Measurements from ENCODE around the gene IL17D. TPM values are rescaled to one million over a fixed set of nuclear protein-coding genes. Genes with fewer than 3 reads are reported as not detected.

IL17D gene
- total RNA-seq, 1 donor from 2014 or later = 1.3 TPM

DNA sequence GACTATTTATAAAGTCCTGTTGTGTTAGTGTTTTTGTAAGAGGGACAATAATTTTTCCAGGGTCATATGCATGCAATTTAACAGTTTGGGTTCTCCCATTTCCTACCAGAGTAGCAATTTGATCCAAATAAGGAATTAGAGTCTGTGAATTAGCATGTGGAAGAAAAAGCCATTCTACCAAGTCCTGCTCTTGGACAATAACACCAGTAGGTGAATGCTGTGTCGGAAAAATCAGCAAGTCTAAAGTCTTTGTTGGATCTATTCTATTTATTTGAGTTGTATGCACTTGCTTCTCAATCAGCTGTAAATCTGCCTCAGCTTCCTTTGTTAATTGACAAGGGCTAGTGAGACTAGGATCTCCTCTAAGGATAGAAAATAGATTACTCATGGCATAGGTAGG, 21.4 kb upstream of the IL17D start:
- no peaks in the 10 kb centered on the region for H3K36me3 Mint-ChIP-seq (ENCODE audit: unreplicated experiment)
- peaks cover 7% of the 10 kb centered on the region for H3K27me3 Mint-ChIP-seq (ENCODE audit: unreplicated experiment)
- DNase-seq = no peak
- no peak overlapping the region for H3K4me3 Mint-ChIP-seq (ENCODE audit: unreplicated experiment)
- no peak overlapping the region for H3K27ac Mint-ChIP-seq (ENCODE audit: unreplicated experiment)
- H3K4me1 Mint-ChIP-seq (ENCODE audit: low read depth, unreplicated experiment) = peaks cover 11% of the 10 kb centered on the region
- no peaks in the 10 kb centered on the region for H3K9me3 Mint-ChIP-seq (ENCODE audit: unreplicated experiment)
- TF ChIP-seq, protein P1, sequence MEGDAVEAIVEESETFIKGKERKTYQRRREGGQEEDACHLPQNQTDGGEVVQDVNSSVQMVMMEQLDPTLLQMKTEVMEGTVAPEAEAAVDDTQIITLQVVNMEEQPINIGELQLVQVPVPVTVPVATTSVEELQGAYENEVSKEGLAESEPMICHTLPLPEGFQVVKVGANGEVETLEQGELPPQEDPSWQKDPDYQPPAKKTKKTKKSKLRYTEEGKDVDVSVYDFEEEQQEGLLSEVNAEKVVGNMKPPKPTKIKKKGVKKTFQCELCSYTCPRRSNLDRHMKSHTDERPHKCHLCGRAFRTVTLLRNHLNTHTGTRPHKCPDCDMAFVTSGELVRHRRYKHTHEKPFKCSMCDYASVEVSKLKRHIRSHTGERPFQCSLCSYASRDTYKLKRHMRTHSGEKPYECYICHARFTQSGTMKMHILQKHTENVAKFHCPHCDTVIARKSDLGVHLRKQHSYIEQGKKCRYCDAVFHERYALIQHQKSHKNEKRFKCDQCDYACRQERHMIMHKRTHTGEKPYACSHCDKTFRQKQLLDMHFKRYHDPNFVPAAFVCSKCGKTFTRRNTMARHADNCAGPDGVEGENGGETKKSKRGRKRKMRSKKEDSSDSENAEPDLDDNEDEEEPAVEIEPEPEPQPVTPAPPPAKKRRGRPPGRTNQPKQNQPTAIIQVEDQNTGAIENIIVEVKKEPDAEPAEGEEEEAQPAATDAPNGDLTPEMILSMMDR (IDR thresholded peaks at IDR 0.05; ENCODE audit: partially characterized antibody, unreplicated experiment) = no peak

DNA sequence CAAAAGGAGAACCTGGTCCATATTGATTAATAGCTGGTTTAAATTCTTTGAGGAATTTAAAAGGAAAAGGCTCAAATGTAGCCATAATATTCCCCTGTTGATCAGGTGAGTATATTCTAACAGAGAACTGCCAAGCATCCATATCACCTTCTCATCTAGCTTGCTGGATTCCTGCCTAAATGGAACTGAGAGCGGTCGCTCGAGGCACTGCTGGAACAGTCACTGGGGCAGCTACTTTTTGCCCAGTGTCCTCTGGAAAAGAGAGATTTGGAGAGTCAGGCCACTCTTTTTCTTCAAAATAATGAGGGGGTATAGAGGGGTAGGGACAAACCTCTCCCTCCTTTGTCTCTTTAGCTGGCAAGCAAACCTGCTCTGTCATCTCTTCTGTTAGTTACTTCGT, 19.5 kb upstream of the IL17D start:
- Mint-ChIP-seq H3K9me3 (ENCODE audit: unreplicated experiment) (peaks cover 2% of the 10 kb centered on the region), H3K27me3 (ENCODE audit: unreplicated experiment) (peaks cover 7% of the 10 kb centered on the region), H3K27ac (ENCODE audit: unreplicated experiment) (no peak overlapping the region), H3K36me3 (ENCODE audit: unreplicated experiment) (no peaks in the 10 kb centered on the region), H3K4me1 (ENCODE audit: low read depth, unreplicated experiment) (peaks cover 16% of the 10 kb centered on the region), H3K4me3 (ENCODE audit: unreplicated experiment) (no peak overlapping the region)
- TF ChIP-seq, protein P1 (IDR thresholded peaks at IDR 0.05; ENCODE audit: partially characterized antibody, unreplicated experiment) = no peak
- DNase-seq = no peak

DNA sequence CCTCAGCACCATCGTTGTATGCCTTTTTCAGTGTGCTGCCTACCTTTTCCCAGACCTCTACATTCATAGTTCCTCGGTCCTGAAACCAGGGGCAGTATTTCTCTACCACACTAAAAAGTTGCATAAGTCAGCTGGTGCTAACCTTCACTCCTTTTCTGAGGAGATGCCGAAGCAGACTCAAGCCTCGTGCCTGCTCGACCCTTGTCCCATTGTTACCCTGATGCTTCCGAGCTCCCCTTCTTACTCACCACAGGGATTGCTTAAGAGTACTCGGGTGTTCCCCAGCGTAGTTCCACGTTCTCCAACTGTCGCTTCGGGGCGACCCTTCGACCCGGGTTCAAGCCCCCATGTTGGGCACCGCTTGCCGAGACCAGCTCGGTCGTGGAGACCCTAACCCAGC, 19.0 kb upstream of the IL17D start:
- no peak for DNase-seq
- TF ChIP-seq, protein P1 (IDR thresholded peaks at IDR 0.05; ENCODE audit: partially characterized antibody, unreplicated experiment) = no peak
- Mint-ChIP-seq H3K9me3 (ENCODE audit: unreplicated experiment) (peaks cover 2% of the 10 kb centered on the region), H3K27me3 (ENCODE audit: unreplicated experiment) (peaks cover 7% of the 10 kb centered on the region), H3K36me3 (ENCODE audit: unreplicated experiment) (no peaks in the 10 kb centered on the region), H3K4me3 (ENCODE audit: unreplicated experiment) (no peak overlapping the region), H3K4me1 (ENCODE audit: low read depth, unreplicated experiment) (peaks cover 16% of the 10 kb centered on the region), H3K27ac (ENCODE audit: unreplicated experiment) (peak overlapping the region; percentile 65)

DNA sequence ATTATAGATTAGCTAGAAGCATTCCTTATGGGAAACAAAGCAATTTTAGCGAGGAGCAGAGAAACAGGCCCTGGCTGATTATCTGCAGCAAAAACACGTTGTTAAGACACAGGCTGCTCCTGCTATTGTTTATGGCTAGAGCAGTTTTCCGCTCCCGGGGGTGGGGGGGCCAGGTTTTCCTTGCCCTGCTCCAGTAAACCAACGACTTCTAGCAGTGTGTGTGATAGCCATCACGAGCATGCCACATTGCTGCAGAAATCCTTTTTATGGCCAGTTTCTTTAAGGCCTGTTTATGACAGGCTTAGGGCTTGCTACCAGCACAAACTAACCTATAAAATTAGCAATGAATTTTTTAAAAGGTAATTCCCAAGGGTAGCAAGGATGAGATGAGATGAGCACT, 18.4 kb upstream of the IL17D start:
- no peak overlapping the region for H3K4me3 Mint-ChIP-seq (ENCODE audit: unreplicated experiment)
- DNase-seq = no peak
- peaks cover 2% of the 10 kb centered on the region for H3K9me3 Mint-ChIP-seq (ENCODE audit: unreplicated experiment)
- peaks cover 7% of the 10 kb centered on the region for H3K27me3 Mint-ChIP-seq (ENCODE audit: unreplicated experiment)
- TF ChIP-seq, protein P1 (IDR thresholded peaks at IDR 0.05; ENCODE audit: partially characterized antibody, unreplicated experiment) = no peak
- peaks cover 16% of the 10 kb centered on the region for H3K4me1 Mint-ChIP-seq (ENCODE audit: low read depth, unreplicated experiment)
- no peaks in the 10 kb centered on the region for H3K36me3 Mint-ChIP-seq (ENCODE audit: unreplicated experiment)
- H3K27ac Mint-ChIP-seq (ENCODE audit: unreplicated experiment) = no peak overlapping the region

DNA sequence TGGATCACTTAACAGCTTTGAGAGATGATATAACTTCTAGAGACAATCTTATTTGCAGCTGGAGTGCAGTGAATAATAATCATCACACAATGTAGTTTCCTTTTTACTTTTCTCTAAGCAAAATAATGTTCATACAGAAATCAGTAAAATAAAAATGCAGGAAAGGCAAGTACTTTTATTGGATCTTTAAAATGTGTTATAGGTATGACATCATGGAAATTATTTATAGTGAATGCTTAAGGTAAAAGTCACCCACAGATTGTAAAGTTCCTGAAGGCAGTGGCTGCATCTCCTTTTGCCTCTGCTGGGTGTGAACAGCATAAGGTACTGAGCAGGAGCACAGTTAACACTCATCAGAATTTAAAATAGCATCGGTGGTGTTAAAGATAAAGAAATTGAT, 17.3 kb upstream of the IL17D start:
- Mint-ChIP-seq H3K4me1 (ENCODE audit: low read depth, unreplicated experiment) (peaks cover 14% of the 10 kb centered on the region), H3K36me3 (ENCODE audit: unreplicated experiment) (no peaks in the 10 kb centered on the region), H3K27ac (ENCODE audit: unreplicated experiment) (peak overlapping the region; percentile 22), H3K9me3 (ENCODE audit: unreplicated experiment) (peaks cover 2% of the 10 kb centered on the region), H3K27me3 (ENCODE audit: unreplicated experiment) (peaks cover 7% of the 10 kb centered on the region), H3K4me3 (ENCODE audit: unreplicated experiment) (no peak overlapping the region)
- TF ChIP-seq, protein P1 (IDR thresholded peaks at IDR 0.05; ENCODE audit: partially characterized antibody, unreplicated experiment) = no peak
- DNase-seq = no peak
